ENCODE results near the gene ITK.

- TF ChIP-seq EP300 (IDR thresholded peaks at IDR 0.05) (no peak), POLR2A (IDR thresholded peaks at IDR 0.05) (no peak), CTCF (IDR thresholded peaks at IDR 0.05) (no peak)
These were observed 31.7 kb downstream of the ITK start for GRCh38 chr5:157212307-157212706.
